BE2C (cell line): ENCODE data around the gene RELL1.
"Not testable (repeated sequence)": the region's sequence is repeated elsewhere in the genome, so short reads cannot be mapped to it uniquely, and the experiment has no call there.

Experiments used
- DNase-seq: peaks from one replicate; pipeline ENCODE4 v3.0.0-alpha.2; 2020
- H3K27me3 ChIP-seq: fragments of 250-450 bp; sonication (Bioruptor Pico); 2 replicates; pipeline ENCODE4 v1.5.1; 2020; ENCODE audit warnings: mild to moderate bottlenecking
- H3K36me3 ChIP-seq: fragments of 250-450 bp; sonication (Bioruptor Pico); 2 replicates; pipeline ENCODE4 v1.5.1; 2020; ENCODE audit warnings: mild to moderate bottlenecking
- H3K4me1 ChIP-seq: fragments of 250-450 bp; sonication (Bioruptor Pico); 2 replicates; pipeline ENCODE4 v1.5.1; 2020
- H3K4me3 ChIP-seq: 2 replicates; pipeline ENCODE4 v1.5.1; 2011; ENCODE audit warnings: low read depth, low read length
- H3K9me3 ChIP-seq: fragments of 250-450 bp; sonication (Bioruptor Pico); 2 replicates; pipeline ENCODE4 v1.5.1; 2020
- CTCF ChIP-seq: IDR thresholded peaks from 2 replicates; pipeline ENCODE4 v1.5.1; 2012; ENCODE audit warnings: mild to moderate bottlenecking, low read depth, low read length

Gene RELL1

DNA sequence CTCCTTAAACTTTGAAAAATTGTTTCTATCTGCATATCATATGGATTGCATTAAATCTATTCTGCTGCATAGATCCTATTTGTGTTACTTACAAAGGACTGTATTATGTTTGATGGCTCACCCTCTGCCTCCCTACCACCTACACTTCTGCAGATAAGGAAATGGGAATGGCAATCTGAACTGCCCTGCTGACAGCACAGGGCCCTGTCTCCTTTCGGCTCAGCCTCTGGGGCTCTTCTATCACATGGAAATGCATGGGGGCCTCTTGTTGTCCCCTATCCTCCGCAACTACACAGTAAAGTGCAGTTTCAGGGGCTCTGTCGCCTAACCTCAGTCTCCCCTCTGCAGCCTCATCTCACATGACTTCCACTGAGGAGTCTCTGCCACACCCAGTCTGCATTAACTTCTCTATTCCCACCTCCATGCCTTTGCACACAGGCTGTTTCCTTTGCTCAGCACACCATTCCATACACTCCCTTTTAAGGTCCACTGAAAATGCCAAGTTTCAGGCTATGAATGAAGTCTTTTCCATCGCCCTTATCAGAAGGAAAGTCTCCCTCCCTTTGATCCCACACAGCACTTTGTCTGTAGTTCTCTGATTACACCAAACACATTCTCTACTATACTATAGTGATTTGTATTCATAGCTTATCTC is 12.5 kb downstream of the RELL1 start:
- no peaks in the 10 kb centered on the region for H3K27me3 ChIP-seq
- no peak overlapping the region for H3K4me3 ChIP-seq
- DNase-seq: no peak
- H3K9me3 ChIP-seq: no peaks in the 10 kb centered on the region
- peaks cover 6% of the 10 kb centered on the region for H3K4me1 ChIP-seq
- H3K36me3 ChIP-seq: no peaks in the 10 kb centered on the region
- no peak for TF ChIP-seq CTCF

DNA sequence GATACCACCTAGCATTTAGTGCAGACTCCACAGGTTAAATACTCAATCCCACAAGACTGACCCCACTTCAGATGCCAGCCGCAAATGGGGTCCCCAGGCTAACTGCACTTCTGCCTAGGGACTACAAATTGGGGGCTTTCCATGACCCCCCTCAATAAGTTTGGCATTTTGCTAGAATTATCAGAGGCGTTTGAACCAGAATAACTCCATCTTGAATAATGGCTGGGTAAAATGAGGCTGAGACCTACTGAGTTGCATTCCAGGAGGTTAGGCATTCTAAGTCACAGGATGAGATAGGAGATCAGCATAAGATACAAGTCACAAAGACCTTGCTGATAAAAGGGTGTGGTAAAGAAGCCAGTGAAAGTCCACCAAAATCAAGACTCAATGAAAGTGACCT is 15.1 kb downstream of the RELL1 start:
- DNase-seq: no peak
- H3K27me3 ChIP-seq: no peaks in the 10 kb centered on the region

DNA sequence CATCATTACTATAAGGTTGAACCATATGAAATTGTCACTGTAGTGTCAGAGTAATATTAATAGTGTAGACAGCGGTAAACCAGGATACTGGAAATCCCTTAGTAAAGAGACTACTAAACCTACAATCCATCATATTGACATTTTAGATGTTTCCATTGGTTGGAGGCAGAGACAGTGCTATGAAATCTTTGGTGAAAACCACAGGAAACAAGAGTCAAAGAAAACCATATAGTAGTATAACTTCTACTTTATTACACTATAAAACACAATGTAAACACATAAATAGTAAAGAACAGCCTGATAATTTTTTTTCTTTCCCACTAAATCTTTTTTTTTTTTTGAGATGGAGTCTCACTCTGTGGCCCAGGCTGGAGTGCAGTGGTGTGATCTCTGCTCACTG is 15.9 kb downstream of the RELL1 start:
- TF ChIP-seq CTCF: no peak
- Histone ChIP-seq H3K4me1 (peaks cover 13% of the 10 kb centered on the region), H3K4me3 (no peak overlapping the region), H3K36me3 (no peaks in the 10 kb centered on the region), H3K27me3 (no peaks in the 10 kb centered on the region), H3K9me3 (no peaks in the 10 kb centered on the region)
- no peak for DNase-seq

More for the DNA sequence above, 15.1 kb downstream of the RELL1 start:
- Histone ChIP-seq H3K4me3 (no peak overlapping the region), H3K4me1 (peaks cover 13% of the 10 kb centered on the region), H3K9me3 (no peaks in the 10 kb centered on the region), H3K36me3 (no peaks in the 10 kb centered on the region)
- TF ChIP-seq CTCF: no peak

- DNase-seq, H3K9me3 ChIP-seq, H3K27me3 ChIP-seq, H3K4me3 ChIP-seq, H3K4me1 ChIP-seq, H3K36me3 ChIP-seq: not testable (repeated sequence)
Observed at GRCh38 chr4:37669124-37669523, 17.1 kb downstream of the RELL1 start.

DNA sequence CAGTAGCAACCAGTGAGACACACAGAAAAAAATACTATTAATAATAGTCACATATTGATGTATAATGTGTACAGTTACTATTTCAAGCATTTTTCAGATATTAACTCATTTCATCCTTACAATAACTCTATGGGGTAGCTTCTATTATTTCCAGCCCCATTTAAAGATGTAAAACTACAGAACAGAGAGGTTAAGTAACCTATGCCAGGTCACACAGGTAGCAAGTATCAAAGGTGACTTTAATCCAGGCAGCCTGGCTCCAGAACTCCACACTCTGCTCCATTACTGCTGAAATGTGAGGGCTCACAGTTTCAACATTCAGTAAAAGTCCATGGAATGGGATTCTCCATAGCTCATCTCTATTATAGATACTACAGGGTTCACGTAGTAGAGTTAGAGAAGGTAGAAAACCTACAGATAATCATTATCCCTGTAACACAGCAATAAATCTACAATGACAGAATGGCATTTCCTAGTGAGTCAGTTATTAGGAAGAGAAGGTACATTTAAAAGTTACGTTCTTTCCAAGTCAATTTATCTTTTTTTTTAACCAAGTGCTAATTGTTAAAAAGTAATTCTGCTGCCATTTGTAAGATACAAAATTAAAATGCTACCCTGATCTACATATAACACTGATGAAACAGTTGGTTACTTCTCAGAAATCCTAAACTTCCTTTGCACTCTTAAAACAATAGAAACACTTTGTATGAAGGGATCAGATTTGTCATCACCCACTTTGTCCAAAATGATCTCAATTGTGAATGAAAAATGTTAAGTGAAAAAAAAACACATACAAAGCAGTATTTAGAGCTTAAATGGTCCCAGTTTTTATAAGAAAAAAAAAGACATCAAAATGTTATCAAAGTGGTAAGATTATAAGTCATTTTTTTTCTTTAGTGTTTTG is 18.7 kb downstream of the RELL1 start:
- Histone ChIP-seq H3K4me3 (no peak overlapping the region), H3K9me3 (no peaks in the 10 kb centered on the region), H3K4me1 (peaks cover 7% of the 10 kb centered on the region), H3K27me3 (no peaks in the 10 kb centered on the region), H3K36me3 (no peaks in the 10 kb centered on the region)
- DNase-seq: no peak
- TF ChIP-seq CTCF: no peak

GRCh38 chr4:37666625-37667071 is 19.5 kb downstream of the RELL1 start:
- no peak for DNase-seq
- Histone ChIP-seq H3K4me1 (peaks cover 7% of the 10 kb centered on the region), H3K4me3 (no peak overlapping the region), H3K9me3 (no peaks in the 10 kb centered on the region), H3K27me3 (no peaks in the 10 kb centered on the region), H3K36me3 (no peaks in the 10 kb centered on the region)
- TF ChIP-seq CTCF: no peak
